ENCODE results near the gene GP9. TPM values are rescaled to one million over a fixed set of nuclear protein-coding genes. Genes with fewer than 3 reads are reported as not detected.

The GP9 gene
- total and polyA plus RNA-seq, 10 donors: 1.4 to 14.9 (median 6.5) TPM

- no peak overlapping the region for H3K27ac ChIP-seq
- TF ChIP-seq POLR2AphosphoS5 (IDR thresholded peaks at IDR 0.05) (no peak), POLR2A (IDR thresholded peaks at IDR 0.05) (no peak), CTCF (IDR thresholded peaks at IDR 0.05 in 8 of 11, conservative IDR thresholded peaks at IDR 0.05 in 3 of 11) (no peak)
- peaks cover 0 to 18% (median 0%) of the 10 kb centered on the region in 7 donors for H3K27me3 ChIP-seq (replicated peaks in 1 of 7)
- no peaks in the 10 kb centered on the region for H3K9me3 ChIP-seq
- no peaks in the 10 kb centered on the region for H3K36me3 ChIP-seq
- peaks cover 5 to 43% (median 24%) of the 10 kb centered on the region in 6 donors for H3K4me1 ChIP-seq
- DNase-seq: peak; percentile 4
- no peak overlapping the region for H3K4me3 ChIP-seq
- intact Hi-C loops (cut with DNase I; ENCODE audit: low total_unique reads): no loop called here
- 88 to 94% (median 90%) methylated on average over 4 of the region's 4 CpGs for WGBS, 5 donors
These were observed 3.3 kb upstream of the GP9 start for GRCh38 chr3:129057249-129057648.

- WGBS, 5 donors: 48 to 68% (median 60%) methylated on average over 4 of the region's 4 CpGs
- intact Hi-C loops (cut with DNase I; ENCODE audit: low total_unique reads): no loop called here
These were observed 2.0 kb upstream of the GP9 start for GRCh38 chr3:129058441-129059200.

GRCh38 chr3:129059311-129059958 lies 1.1 kb upstream of the GP9 start:
- 60 to 71% (median 68%) methylated on average over 10 to 11 of the region's 11 CpGs for WGBS, 5 donors
- H3K27me3 ChIP-seq (replicated peaks in 1 of 7): peaks cover 0 to 18% (median 0%) of the 10 kb centered on the region in 7 donors
- peak overlapping the region in 1 of 8 donors; percentile 23 for H3K27ac ChIP-seq
- H3K4me3 ChIP-seq: no peak overlapping the region
- no peak for TF ChIP-seq POLR2A (IDR thresholded peaks at IDR 0.05)
- no peak for TF ChIP-seq CTCF (IDR thresholded peaks at IDR 0.05 in 8 of 11, conservative IDR thresholded peaks at IDR 0.05 in 3 of 11)
- TF ChIP-seq POLR2AphosphoS5 (IDR thresholded peaks at IDR 0.05): no peak
- DNase-seq: peak; percentile 57
- peaks cover 0 to 25% (median 10%) of the 10 kb centered on the region in 6 donors for H3K4me1 ChIP-seq
- intact Hi-C loops (cut with DNase I; ENCODE audit: low total_unique reads): no loop called here
- no peaks in the 10 kb centered on the region for H3K9me3 ChIP-seq
- no peaks in the 10 kb centered on the region for H3K36me3 ChIP-seq

More at GRCh38 chr3:129058441-129059200, 2.0 kb upstream of the GP9 start:
- DNase-seq: peak; percentile 45
- H3K27me3 ChIP-seq (replicated peaks in 1 of 7): peaks cover 0 to 18% (median 0%) of the 10 kb centered on the region in 7 donors
- H3K36me3 ChIP-seq: no peaks in the 10 kb centered on the region
- H3K4me3 ChIP-seq: no peak overlapping the region
- peaks cover 0 to 30% (median 14%) of the 10 kb centered on the region in 6 donors for H3K4me1 ChIP-seq
- no peak overlapping the region for H3K27ac ChIP-seq
- no peak for TF ChIP-seq POLR2A (IDR thresholded peaks at IDR 0.05)
- TF ChIP-seq CTCF (IDR thresholded peaks at IDR 0.05 in 8 of 11, conservative IDR thresholded peaks at IDR 0.05 in 3 of 11): no peak
- TF ChIP-seq POLR2AphosphoS5 (IDR thresholded peaks at IDR 0.05): no peak
- H3K9me3 ChIP-seq: no peaks in the 10 kb centered on the region

Data from spleen (tissue), 11 donors.